Activated gamma-delta T cell treated with anti-CD3 and anti-CD28 coated beads, Interleukin-2, amount 50 U/mL, for 16 hours (primary cell): ENCODE data around the gene ATXN7L1.

Experiments
- DNase-seq: peaks from one replicate; pipeline ENCODE4 v3.0.0-alpha.2; 2020; ENCODE audit warnings: low read depth

Gene ATXN7L1

DNA sequence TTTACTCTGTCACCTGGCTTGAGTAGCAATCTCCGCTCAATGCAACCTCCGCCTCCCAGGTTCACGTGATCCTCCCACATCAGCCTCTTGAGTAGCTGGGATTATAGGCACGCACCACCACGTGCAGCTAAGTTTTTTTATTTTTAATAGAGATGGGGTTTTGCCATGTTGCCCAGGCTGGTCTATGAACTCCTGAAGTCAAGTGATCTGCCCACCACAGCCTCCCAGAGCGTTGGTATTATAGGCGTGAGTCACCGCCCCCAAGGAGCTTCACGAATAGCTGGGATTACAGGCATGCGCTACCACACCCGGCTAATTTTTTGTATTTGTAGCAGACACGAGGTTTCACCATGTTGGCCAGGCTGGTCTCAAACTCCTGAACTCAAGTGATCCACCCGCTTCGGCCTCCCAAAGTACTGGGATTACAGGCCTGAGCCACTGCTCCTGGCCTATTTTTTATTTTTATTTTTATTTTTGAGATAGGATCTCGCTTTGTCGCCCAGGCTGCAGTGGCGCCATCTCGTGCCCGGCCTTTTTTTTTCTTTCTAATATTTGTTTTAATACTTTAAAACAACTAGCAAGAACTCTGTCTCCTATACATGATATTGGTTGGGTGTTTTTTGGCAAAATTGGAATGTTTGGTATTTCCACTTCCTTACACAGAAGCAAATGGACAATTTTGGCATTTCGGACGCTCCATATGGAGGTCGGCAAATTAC lies 296.2 kb downstream of the ATXN7L1 start:
- no peak for DNase-seq

DNA sequence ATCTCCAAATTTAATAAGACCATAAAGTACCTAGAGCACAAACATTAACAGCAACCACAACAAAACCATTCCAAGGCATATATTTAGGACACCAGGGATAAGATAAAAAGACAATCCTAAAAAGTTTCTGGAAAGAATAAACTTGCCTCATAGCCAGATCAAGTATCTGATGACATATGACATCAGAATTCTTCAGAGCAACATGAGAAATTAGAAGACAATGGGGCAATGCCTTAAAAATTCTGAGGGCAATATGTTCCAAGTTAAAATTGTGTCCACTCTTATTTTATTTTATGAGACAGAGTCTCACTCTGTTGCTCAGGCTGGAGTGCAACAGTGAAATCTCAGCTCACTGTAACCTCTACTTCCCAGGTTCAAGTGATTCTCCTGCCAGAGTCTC lies 297.9 kb downstream of the ATXN7L1 start:
- no peak for DNase-seq

DNA sequence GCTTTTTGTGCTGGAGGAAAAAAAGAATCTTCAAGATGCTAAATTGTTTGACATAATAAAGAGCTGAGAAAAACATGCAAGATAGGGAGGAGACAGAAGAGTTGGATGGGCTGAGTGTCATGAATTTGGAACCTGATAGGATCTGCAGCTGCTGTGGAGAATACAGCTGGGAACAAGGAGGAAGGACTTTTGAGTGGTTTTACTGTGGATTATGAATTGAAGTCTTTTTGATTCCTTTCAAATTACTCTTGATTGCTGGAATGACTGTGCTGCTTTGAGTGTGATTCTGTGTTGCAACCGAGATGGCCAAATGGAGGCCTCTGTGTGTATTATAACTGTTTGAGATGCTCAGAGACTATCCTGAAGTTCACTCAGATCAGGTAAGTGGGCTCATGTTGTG lies 299.1 kb downstream of the ATXN7L1 start:
- no peak for DNase-seq

DNA sequence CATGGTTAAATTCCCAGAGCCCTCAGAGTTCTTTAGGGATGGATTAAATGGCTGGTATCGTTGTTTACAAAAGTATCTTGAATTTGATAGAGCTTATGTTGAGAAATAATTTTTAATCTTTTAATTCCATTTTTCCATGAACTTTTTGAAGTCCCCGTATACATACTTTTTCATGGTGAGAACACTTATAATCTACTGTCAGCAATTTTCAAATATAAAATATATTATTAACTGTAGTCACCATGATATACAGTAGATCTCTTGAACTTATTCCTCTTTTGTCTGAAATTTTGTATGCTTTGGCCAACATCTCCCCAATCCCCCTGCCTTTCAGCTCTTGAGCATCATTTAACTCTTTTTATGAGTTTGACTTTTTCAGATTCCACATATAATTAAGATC lies 304.5 kb downstream of the ATXN7L1 start:
- no peak for DNase-seq

DNA sequence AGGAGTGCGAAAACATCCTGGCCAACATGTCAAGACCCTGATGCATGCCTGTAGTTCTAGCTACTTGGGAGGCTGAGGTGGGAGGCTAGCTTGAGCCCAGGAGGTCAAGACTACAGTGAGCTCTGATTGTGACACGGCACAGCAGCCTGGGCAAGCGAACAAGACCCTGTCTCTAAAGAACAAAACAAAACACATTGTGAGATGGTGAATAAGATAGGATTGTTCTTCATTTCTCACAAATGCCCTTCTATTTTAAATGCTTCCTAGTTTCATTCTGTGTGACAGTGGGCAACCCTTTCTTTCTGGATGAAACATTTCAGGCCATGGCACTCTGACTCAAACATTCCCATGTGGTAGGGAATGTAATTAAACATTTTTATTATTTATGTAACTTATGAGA lies 308.6 kb downstream of the ATXN7L1 start:
- no peak for DNase-seq

DNA sequence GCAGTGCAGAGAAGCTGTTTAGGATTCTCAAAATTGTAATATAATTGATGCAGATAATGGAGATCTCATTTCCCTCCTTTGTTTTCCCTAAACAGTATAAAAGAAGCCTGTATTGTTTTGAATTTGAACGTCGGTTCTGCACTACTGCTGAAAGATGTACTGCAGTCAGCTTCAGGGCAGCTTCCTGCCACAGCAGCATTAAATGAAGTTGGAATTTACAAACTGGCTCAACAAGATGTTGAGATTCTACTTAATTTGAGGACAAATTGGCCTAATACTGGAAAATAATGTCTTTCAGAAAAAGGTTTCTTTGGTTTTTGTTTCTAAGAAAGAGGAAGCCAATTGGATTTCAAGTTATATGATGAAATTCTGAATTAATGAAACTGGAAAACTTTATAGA lies 309.4 kb downstream of the ATXN7L1 start:
- no peak for DNase-seq

DNA sequence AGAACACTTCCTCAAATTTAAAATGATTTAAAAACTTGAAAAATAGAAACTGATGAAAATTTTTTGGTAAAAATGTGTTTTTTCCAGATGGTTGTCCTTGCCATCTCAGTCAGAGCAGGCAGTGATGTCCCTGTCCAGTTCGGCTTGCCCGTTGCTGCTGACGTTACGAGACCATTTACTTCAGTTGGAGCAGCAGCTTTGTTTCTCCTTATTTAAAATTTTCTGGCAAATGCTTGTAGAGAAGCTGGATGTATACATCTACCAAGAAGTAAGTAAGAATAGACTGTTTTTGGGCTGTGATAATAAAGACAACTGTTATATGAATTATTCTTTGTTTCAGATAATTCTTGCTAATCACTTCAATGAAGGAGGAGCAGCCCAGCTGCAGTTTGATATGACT lies 311.2 kb downstream of the ATXN7L1 start:
- no peak for DNase-seq

DNA sequence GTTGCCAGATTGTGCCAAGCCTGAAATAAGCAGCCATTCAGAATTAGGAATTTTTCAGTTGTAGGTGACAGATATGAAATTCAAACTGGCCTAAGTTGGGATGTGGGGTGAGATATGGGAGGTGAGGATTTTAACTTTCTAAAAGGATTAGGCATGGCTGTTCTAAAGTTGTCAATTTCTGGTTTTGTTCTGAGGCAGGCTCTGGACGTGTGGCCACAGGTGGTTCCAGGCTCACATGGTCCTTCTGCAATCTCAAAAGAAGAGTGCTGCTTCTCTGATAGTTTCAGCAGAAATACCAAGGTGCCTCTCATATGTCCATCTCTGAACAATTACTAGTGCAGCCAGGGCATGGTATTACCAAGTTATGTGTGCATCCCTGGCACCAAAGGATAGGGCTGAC lies 316.5 kb downstream of the ATXN7L1 start:
- no peak for DNase-seq
